Measurements from ENCODE around the gene IRAK2.

Gene IRAK2

GRCh38 chr3:10289077-10289476, 124.4 kb downstream of the IRAK2 start:
- no peaks in the 10 kb centered on the region for H3K79me2 ChIP-seq (ENCODE audit: insufficient read depth, low read length)
- H3K27ac ChIP-seq (ENCODE audit: low read depth, low read length, poor library complexity, severe bottlenecking): no peak overlapping the region
- H3K4me3 ChIP-seq (ENCODE audit: low read depth, low read length, poor library complexity, severe bottlenecking): no peak overlapping the region
- no peaks in the 10 kb centered on the region for H3K27me3 ChIP-seq (ENCODE audit: insufficient read depth, low read length)
- no peaks in the 10 kb centered on the region for H4K20me1 ChIP-seq (ENCODE audit: insufficient read depth, low read length)
- no peak overlapping the region for H3K4me2 ChIP-seq (ENCODE audit: low read length)
- no peak overlapping the region for H2AFZ ChIP-seq (ENCODE audit: low read length)
- TF ChIP-seq CTCF (IDR thresholded peaks at IDR 0.05; ENCODE audit: low read length) (no peak), EZH2 (IDR thresholded peaks at IDR 0.05; ENCODE audit: borderline replicate concordance, low read length) (no peak)
- H3K4me1 ChIP-seq (ENCODE audit: insufficient read depth, low read length, severe bottlenecking): peaks cover 26% of the 10 kb centered on the region
- H3K36me3 ChIP-seq (ENCODE audit: insufficient read depth, low read length): peaks cover 34% of the 10 kb centered on the region; the same call in 1 of the 2 replicates
- no peaks in the 10 kb centered on the region for H3K9me2 ChIP-seq (ENCODE audit: low read depth, low read length)
- no peak overlapping the region for H3K9ac ChIP-seq (ENCODE audit: low read length)
- no peaks in the 10 kb centered on the region for H3K9me3 ChIP-seq (ENCODE audit: low read length)
- no peaks in the 10 kb centered on the region for H3F3A ChIP-seq (ENCODE audit: insufficient read depth, low read length)

GRCh38 chr3:10289787-10290355, 125.2 kb downstream of the IRAK2 start:
- TF ChIP-seq CTCF (IDR thresholded peaks at IDR 0.05; ENCODE audit: low read length): no peak
- no peak for TF ChIP-seq EZH2 (IDR thresholded peaks at IDR 0.05; ENCODE audit: borderline replicate concordance, low read length)
- H3K79me2 ChIP-seq (ENCODE audit: insufficient read depth, low read length): no peaks in the 10 kb centered on the region
- no peaks in the 10 kb centered on the region for H3F3A ChIP-seq (ENCODE audit: insufficient read depth, low read length)
- no peak overlapping the region for H3K9ac ChIP-seq (ENCODE audit: low read length)
- H4K20me1 ChIP-seq (ENCODE audit: insufficient read depth, low read length): no peaks in the 10 kb centered on the region
- H3K4me2 ChIP-seq (ENCODE audit: low read length): no peak overlapping the region
- no peak overlapping the region for H3K4me3 ChIP-seq (ENCODE audit: low read depth, low read length, poor library complexity, severe bottlenecking)
- H3K9me2 ChIP-seq (ENCODE audit: low read depth, low read length): no peaks in the 10 kb centered on the region
- H2AFZ ChIP-seq (ENCODE audit: low read length): no peak overlapping the region
- peaks cover 18% of the 10 kb centered on the region for H3K4me1 ChIP-seq (ENCODE audit: insufficient read depth, low read length, severe bottlenecking)
- peaks cover 38% of the 10 kb centered on the region; the same call in 1 of the 2 replicates for H3K36me3 ChIP-seq (ENCODE audit: insufficient read depth, low read length)
- H3K27me3 ChIP-seq (ENCODE audit: insufficient read depth, low read length): no peaks in the 10 kb centered on the region
- no peaks in the 10 kb centered on the region for H3K9me3 ChIP-seq (ENCODE audit: low read length)
- no peak overlapping the region for H3K27ac ChIP-seq (ENCODE audit: low read depth, low read length, poor library complexity, severe bottlenecking)

- Histone ChIP-seq H3K36me3 (ENCODE audit: insufficient read depth, low read length) (peaks cover 44% of the 10 kb centered on the region; the same call in 1 of the 2 replicates), H3K9ac (ENCODE audit: low read length) (no peak overlapping the region)
Measured at GRCh38 chr3:10290481-10291176, 125.9 kb downstream of the IRAK2 start.

More at GRCh38 chr3:10290481-10291176, 125.9 kb downstream of the IRAK2 start:
- no peaks in the 10 kb centered on the region for H3K9me2 ChIP-seq (ENCODE audit: low read depth, low read length)
- H3K79me2 ChIP-seq (ENCODE audit: insufficient read depth, low read length): no peaks in the 10 kb centered on the region
- no peaks in the 10 kb centered on the region for H3K27me3 ChIP-seq (ENCODE audit: insufficient read depth, low read length)
- peaks cover 18% of the 10 kb centered on the region for H3K4me1 ChIP-seq (ENCODE audit: insufficient read depth, low read length, severe bottlenecking)
- H2AFZ ChIP-seq (ENCODE audit: low read length): no peak overlapping the region
- no peak overlapping the region for H3K4me3 ChIP-seq (ENCODE audit: low read depth, low read length, poor library complexity, severe bottlenecking)
- H4K20me1 ChIP-seq (ENCODE audit: insufficient read depth, low read length): no peaks in the 10 kb centered on the region
- H3F3A ChIP-seq (ENCODE audit: insufficient read depth, low read length): no peaks in the 10 kb centered on the region
- no peak overlapping the region for H3K27ac ChIP-seq (ENCODE audit: low read depth, low read length, poor library complexity, severe bottlenecking)
- no peak overlapping the region for H3K4me2 ChIP-seq (ENCODE audit: low read length)
- H3K9me3 ChIP-seq (ENCODE audit: low read length): no peaks in the 10 kb centered on the region
- TF ChIP-seq EZH2 (IDR thresholded peaks at IDR 0.05; ENCODE audit: borderline replicate concordance, low read length) (no peak), CTCF (IDR thresholded peaks at IDR 0.05; ENCODE audit: low read length) (no peak)

All from OCI-LY1 (cell line).